Keratinocyte (primary cell): ENCODE data around the gene TSPOAP1. TPM values are rescaled to one million over a fixed set of nuclear protein-coding genes. Genes with fewer than 3 reads are reported as not detected.

Experiments used
- DNase-seq: peaks from one replicate; pipeline ENCODE4 v3.0.0-alpha.2; 2011; ENCODE audit warnings: low read depth, missing footprints, low spot score
- FAIRE-seq: peaks from 2 replicates; lab custom pipeline; 2011; peaks lifted over from hg19 to GRCh38; lab: Jason Lieb, UNC
- H2AFZ ChIP-seq: 2 replicates; pipeline ENCODE4 v1.6.0; 2012; ENCODE audit warnings: low read length, control low read depth, inconsistent platforms; ENCODE audit not compliant: control insufficient read depth
- H3K27ac ChIP-seq: 2 replicates; pipeline ENCODE4 v1.5.1; 2011; ENCODE audit warnings: low read length; ENCODE audit not compliant: control insufficient read depth, insufficient read depth
- H3K27me3 ChIP-seq: 3 replicates; pipeline ENCODE4 v1.6.0; 2011; ENCODE audit warnings: low read length; ENCODE audit not compliant: control insufficient read depth, insufficient read depth; ENCODE audit errors: extremely low read depth
- H3K36me3 ChIP-seq, 2 experiments: 2 replicates in 1 of 2; 3 replicates in 1 of 2; pipeline ENCODE4 v1.5.1; 2011; ENCODE audit warnings: low read length in 2 of 2, mild to moderate bottlenecking in 1 of 2; ENCODE audit not compliant: control insufficient read depth in 2 of 2, insufficient read depth in 2 of 2; ENCODE audit errors: extremely low read depth in 1 of 2
- H3K4me1 ChIP-seq: 3 replicates; pipeline ENCODE4 v1.5.1; 2011; ENCODE audit warnings: low read length; ENCODE audit not compliant: control insufficient read depth, insufficient read depth; ENCODE audit errors: extremely low read depth
- H3K4me2 ChIP-seq: 3 replicates; pipeline ENCODE4 v1.6.0; 2011; ENCODE audit warnings: low read depth, low read length; ENCODE audit not compliant: control insufficient read depth, insufficient read depth; ENCODE audit errors: extremely low read depth
- H3K4me3 ChIP-seq, 3 experiments: fragments of 200-600 bp in 1 of 3; sonication (generic) in 1 of 3; 2 replicates in 2 of 3; 3 replicates in 1 of 3; pipeline ENCODE4 v1.5.1; 2011 to 2016; ENCODE audit warnings: low read length in 3 of 3, mild to moderate bottlenecking in 3 of 3, control low read depth in 2 of 3, inconsistent platforms in 1 of 3, low read depth in 1 of 3, mixed read lengths in 1 of 3, mixed run types in 1 of 3, moderate library complexity in 1 of 3; ENCODE audit not compliant: control insufficient read depth in 2 of 3, insufficient read depth in 2 of 3; ENCODE audit errors: extremely low read depth in 1 of 3
- H3K79me2 ChIP-seq: 2 replicates; pipeline ENCODE4 v1.6.0; 2012; ENCODE audit warnings: low read length; ENCODE audit not compliant: control insufficient read depth, insufficient read depth
- H3K9ac ChIP-seq: 3 replicates; pipeline ENCODE4 v1.6.0; 2011; ENCODE audit warnings: low read length; ENCODE audit not compliant: control insufficient read depth, insufficient read depth; ENCODE audit errors: extremely low read depth
- H3K9me1 ChIP-seq: 3 replicates; pipeline ENCODE4 v1.6.0; 2011; ENCODE audit warnings: low read length; ENCODE audit not compliant: control insufficient read depth, insufficient read depth; ENCODE audit errors: extremely low read depth
- H3K9me3 ChIP-seq: 2 replicates; pipeline ENCODE4 v1.5.1; 2012; ENCODE audit warnings: low read depth, low read length; ENCODE audit not compliant: control insufficient read depth
- H4K20me1 ChIP-seq: 3 replicates; pipeline ENCODE4 v1.6.0; 2011; ENCODE audit warnings: low read length; ENCODE audit not compliant: control insufficient read depth, insufficient read depth; ENCODE audit errors: extremely low read depth
- EZH2 ChIP-seq: IDR thresholded peaks from one replicate; pipeline ENCODE4 v1.6.1; 2012; ENCODE audit warnings: inconsistent platforms, mild to moderate bottlenecking, low read length, moderate library complexity
- dilution Hi-C: fragments of 300-500 bp; cut with MboI; formaldehyde crosslinking; loops from one replicate; pipeline ENCODE4 v1.7.0; 2020; ENCODE audit warnings: low sequenced_read_pairs; ENCODE audit not compliant: extremely low pct_ligation_motif_present
- polyA plus RNA-seq, 5 experiments: library from polyadenylated mRNA; depleted of rRNA in 3 of 5; stranded (reverse) in 3 of 5; stranded (forward) in 1 of 5; unstranded in 1 of 5; fragments of >200 nt; gene quantifications; 1 replicate in 1 of 5; 2 replicates in 3 of 5; 3 replicates in 1 of 5; pipeline versions ENCODE4 v1.2.1 to v1.2.3, GENCODE V29; 2011 to 2012; ENCODE audit warnings: missing spikeins in 2 of 5, low read depth in 1 of 5, low replicate concordance in 1 of 5
- TF ChIP-seq, protein P1 (sequence below), 3 experiments: IDR thresholded peaks in 1 of 3; conservative IDR thresholded peaks in 1 of 3; optimal IDR thresholded peaks in 1 of 3; 2 replicates in 2 of 3; 3 replicates in 1 of 3; pipeline versions ENCODE3 to v1.5.1; 2011; ENCODE audit warnings: low read length in 3 of 3, mild to moderate bottlenecking in 3 of 3, moderate library complexity in 2 of 3, control low read depth in 1 of 3, inconsistent platforms in 1 of 3; ENCODE audit not compliant: insufficient read depth in 2 of 3; ENCODE audit errors: extremely low read depth in 1 of 3

TSPOAP1 gene
- polyA plus RNA-seq, 1 donor (not counting 4 experiments of a cell fraction or from before 2014, with no cell fraction given): 0.04 TPM

- Histone ChIP-seq H4K20me1 (no peaks in the 10 kb centered on the region), H3K9me3 (no peaks in the 10 kb centered on the region), H3K27me3 (peaks cover 10% of the 10 kb centered on the region), H2AFZ (no peak overlapping the region), H3K9me1 (no peaks in the 10 kb centered on the region), H3K4me2 (no peak overlapping the region), H3K27ac (no peak overlapping the region), H3K4me1 (no peaks in the 10 kb centered on the region), H3K79me2 (no peaks in the 10 kb centered on the region), H3K4me3 (no peak overlapping the region), H3K9ac (no peak overlapping the region), H3K36me3 (no peaks in the 10 kb centered on the region)
- FAIRE-seq (no peak), DNase-seq (no peak)
- TF ChIP-seq, protein P1, sequence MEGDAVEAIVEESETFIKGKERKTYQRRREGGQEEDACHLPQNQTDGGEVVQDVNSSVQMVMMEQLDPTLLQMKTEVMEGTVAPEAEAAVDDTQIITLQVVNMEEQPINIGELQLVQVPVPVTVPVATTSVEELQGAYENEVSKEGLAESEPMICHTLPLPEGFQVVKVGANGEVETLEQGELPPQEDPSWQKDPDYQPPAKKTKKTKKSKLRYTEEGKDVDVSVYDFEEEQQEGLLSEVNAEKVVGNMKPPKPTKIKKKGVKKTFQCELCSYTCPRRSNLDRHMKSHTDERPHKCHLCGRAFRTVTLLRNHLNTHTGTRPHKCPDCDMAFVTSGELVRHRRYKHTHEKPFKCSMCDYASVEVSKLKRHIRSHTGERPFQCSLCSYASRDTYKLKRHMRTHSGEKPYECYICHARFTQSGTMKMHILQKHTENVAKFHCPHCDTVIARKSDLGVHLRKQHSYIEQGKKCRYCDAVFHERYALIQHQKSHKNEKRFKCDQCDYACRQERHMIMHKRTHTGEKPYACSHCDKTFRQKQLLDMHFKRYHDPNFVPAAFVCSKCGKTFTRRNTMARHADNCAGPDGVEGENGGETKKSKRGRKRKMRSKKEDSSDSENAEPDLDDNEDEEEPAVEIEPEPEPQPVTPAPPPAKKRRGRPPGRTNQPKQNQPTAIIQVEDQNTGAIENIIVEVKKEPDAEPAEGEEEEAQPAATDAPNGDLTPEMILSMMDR (optimal IDR thresholded peaks at IDR 0.05 in 1 of 3, IDR thresholded peaks at IDR 0.05 in 1 of 3, conservative IDR thresholded peaks at IDR 0.05 in 1 of 3; ENCODE audit: extremely low read depth in 1 of 3, insufficient read depth in 2 of 3, low read length in 3 of 3): no peak
- TF ChIP-seq EZH2: no peak
- dilution Hi-C loops: loop anchor here (25.0 kb wide), 1 partner anchor 152 kb away; no protein-coding TSS in a partner anchor
These were observed 43.2 kb downstream of the TSPOAP1 start for GRCh38 chr17:58285422-58285810.

DNA sequence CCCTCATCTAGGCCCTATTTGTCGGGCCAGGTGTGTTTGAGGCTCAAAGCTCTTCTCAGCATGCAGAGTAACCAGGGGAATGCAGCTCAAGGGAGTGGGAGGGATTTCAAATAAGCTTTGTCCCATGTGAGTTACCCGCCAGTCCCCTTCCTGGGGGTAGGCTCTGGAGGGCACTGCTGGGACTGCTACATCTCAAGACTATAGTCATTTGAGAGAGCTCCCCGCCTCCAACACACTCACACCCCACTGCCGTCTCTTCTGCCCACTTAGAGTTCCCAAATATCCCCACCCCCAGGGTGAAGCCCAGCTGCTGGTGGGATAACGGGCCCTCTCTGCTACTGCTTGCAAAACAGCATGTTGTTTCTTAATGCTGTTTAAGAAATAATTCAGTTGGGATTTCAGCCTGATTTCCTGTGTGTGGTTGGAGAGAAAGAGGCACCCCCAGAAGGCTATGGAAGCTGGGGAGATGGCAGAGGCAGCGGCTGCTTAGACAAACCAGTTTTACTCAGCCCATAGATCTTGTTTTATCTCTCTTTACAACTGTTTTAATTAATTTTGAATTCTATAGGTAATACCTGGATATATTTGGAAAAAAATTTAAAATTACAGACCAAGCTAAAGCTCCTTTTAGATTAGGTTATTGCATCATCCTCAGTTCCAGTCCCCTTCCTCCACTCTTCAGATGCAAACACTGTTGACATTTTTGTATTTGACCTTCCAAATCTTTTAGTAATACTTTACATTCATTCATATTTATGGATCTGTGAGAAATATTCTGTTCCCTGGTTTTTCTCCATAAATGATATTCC lies 43.8 kb downstream of the TSPOAP1 start:
- Histone ChIP-seq H3K4me1 (no peaks in the 10 kb centered on the region), H3K9me3 (no peaks in the 10 kb centered on the region), H2AFZ (no peak overlapping the region), H3K79me2 (no peaks in the 10 kb centered on the region), H3K9ac (no peak overlapping the region), H3K27me3 (peaks cover 16% of the 10 kb centered on the region), H4K20me1 (no peaks in the 10 kb centered on the region), H3K27ac (no peak overlapping the region), H3K4me2 (no peak overlapping the region), H3K36me3 (no peaks in the 10 kb centered on the region), H3K9me1 (no peaks in the 10 kb centered on the region), H3K4me3 (no peak overlapping the region)
- no peak for FAIRE-seq
- DNase-seq: no peak
- dilution Hi-C loops: loop anchor here (25.0 kb wide), 1 partner anchor 152 kb away; no protein-coding TSS in a partner anchor
- TF ChIP-seq EZH2: no peak
- TF ChIP-seq, protein P1 (optimal IDR thresholded peaks at IDR 0.05 in 1 of 3, IDR thresholded peaks at IDR 0.05 in 1 of 3, conservative IDR thresholded peaks at IDR 0.05 in 1 of 3; ENCODE audit: extremely low read depth in 1 of 3, insufficient read depth in 2 of 3, low read length in 3 of 3): no peak
